Measurements from ENCODE around the gene APEH. TPM values are rescaled to one million over a fixed set of nuclear protein-coding genes. Genes with fewer than 3 reads are reported as not detected.
A peak's percentile ranks its signal among the peaks of the same experiment; 100 is the strongest.

The APEH gene
- total and polyA plus RNA-seq, 4 experiments from 2014 or later = 100 to 140 (median 133) TPM

DNA sequence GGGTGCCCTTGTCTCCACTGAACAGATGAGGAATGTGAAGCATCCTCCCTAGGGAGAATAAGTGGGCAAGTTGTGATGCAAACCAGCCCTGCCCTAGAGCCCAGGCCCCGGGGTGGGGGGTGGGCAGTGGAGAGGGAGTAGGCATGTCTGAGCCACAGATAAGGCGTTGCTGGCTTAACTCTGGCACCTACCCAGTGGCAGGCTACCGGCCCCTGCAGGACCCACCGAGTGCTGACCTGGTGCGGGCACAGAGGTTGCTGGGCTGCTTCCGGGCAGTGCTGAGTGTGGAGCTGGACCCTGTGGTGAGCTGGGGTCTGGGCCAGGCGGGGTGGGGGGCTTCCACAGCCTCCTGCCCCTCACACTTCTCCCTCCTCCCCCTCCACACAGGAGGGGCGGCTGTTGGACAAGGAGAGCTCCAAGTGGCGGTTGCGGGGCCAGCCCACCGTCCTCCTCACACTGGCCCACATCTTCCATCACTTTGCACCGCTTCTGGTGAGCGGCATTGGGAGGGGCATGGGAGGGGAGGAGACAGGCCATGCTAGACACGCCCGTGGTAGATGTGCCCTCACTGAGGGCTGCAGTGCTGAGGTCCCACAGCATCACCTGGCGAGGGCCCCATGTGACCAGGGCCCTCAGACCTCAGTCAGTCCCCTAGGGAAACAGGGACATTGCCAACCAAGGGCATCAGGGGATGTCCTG is 25.3 kb downstream of the APEH start:
- DNase-seq = peak in 1 of 5 donors; percentile 4
- ChIA-PET POLR2A (ENCODE audit: partially characterized antibody) (no interaction called here), CTCF (ENCODE audit: partially characterized antibody) (interaction anchor here (0.7 kb wide), 1 partner anchor 140 kb away, joined by 3 read pairs; no protein-coding TSS in a partner anchor)
- Mint-ChIP-seq H3K9me3 (no peaks in the 10 kb centered on the region), H3K4me3 (no peak overlapping the region), H3K36me3 (peaks cover 0 to 28% of the 10 kb centered on the region in 2 donors), H3K4me1 (peaks cover 0 to 12% (median 4%) of the 10 kb centered on the region in 4 donors), H3K27me3 (no peaks in the 10 kb centered on the region), H3K27ac (no peak overlapping the region)
- intact Hi-C loops (cut with micrococcal nuclease) = no loop called here
- Histone ChIP-seq H3K4me3 (ENCODE audit: low read length in 2 of 2) (no peak overlapping the region), H3K36me3 (ENCODE audit: insufficient read depth, low read length) (peaks cover 8% of the 10 kb centered on the region), H3K27ac (ENCODE audit: low read depth, low read length) (no peak overlapping the region), H3K27me3 (ENCODE audit: insufficient read depth, low read length) (no peaks in the 10 kb centered on the region), H3K9me3 (ENCODE audit: control insufficient read depth in 1 of 2, low read length in 2 of 2) (no peaks in the 10 kb centered on the region), H3K4me1 (ENCODE audit: insufficient read depth, low read length) (no peaks in the 10 kb centered on the region)

DNA sequence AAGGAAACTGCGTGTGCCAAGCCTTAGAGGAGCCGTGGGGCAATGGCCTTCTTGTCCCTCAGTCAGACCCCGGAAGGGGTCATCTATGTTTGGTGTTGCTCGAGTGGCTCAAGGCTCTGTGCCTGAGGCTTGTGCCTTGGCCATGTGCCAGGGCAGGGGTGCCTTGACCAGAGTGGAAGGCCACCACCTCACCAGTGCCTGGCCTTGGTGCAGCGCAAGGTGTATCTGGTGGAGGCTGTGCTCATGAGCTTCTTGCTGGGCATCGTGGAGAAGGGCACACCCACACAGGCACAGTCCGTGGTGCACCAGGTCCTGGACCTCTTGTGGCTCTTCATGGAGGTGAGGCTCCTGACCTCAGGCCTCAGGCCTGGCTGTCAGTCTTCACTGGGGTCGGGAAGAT is 25.9 kb downstream of the APEH start:
- ChIA-PET CTCF (ENCODE audit: partially characterized antibody) (interaction anchor here (0.7 kb wide), 1 partner anchor 139 kb away, joined by 3 read pairs; no protein-coding TSS in a partner anchor), POLR2A (ENCODE audit: partially characterized antibody) (no interaction called here)
- H3K36me3 Mint-ChIP-seq = peaks cover 0 to 28% of the 10 kb centered on the region in 2 donors

DNA sequence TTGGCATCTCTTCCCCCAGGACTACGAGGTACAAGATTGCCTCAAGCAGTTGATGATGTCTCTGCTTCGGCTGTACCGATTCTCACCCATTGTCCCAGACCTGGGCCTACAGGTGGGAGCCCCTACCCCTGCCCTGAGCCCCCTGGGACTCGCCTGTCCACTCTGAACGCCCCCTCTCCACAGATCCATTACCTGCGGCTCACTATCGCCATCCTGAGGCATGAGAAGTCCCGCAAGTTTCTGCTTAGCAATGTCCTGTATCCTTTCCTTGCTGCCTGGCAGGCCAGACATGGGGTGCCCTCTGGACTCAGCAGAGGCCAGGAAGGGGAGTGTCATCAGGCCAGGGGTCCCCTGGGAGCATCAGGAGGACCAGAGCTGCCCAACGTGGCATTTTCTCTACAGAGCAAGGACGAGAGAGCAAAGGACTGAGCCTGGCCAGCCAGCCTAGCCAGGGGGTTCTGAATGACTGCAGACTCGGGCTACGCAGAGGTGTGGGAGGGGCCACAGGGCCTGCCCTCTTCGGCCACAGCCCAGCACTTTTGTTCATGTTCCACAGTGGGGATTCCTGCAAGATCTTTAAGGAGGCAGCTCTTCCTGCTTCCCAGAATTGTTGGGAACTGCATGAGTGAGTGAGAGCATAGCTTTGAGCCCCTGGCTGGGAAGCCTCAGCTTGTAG is 26.4 kb downstream of the APEH start:
- H3K4me3 ChIP-seq (ENCODE audit: low read length in 2 of 2) = no peak overlapping the region
- no peaks in the 10 kb centered on the region for H3K27me3 ChIP-seq (ENCODE audit: insufficient read depth, low read length)
- H3K4me1 ChIP-seq (ENCODE audit: insufficient read depth, low read length) = no peaks in the 10 kb centered on the region
- peaks cover 0 to 28% of the 10 kb centered on the region in 2 donors for H3K36me3 Mint-ChIP-seq
- intact Hi-C loops (cut with micrococcal nuclease) = no loop called here
- H3K9me3 ChIP-seq (ENCODE audit: control insufficient read depth in 1 of 2, low read length in 2 of 2) = no peaks in the 10 kb centered on the region
- H3K4me3 Mint-ChIP-seq = no peak overlapping the region
- peak overlapping the region in 1 of 7 donors; percentile 29 for H3K27ac Mint-ChIP-seq
- no peaks in the 10 kb centered on the region for H3K9me3 Mint-ChIP-seq
- DNase-seq = peak in 1 of 5 donors; percentile 2
- H3K4me1 Mint-ChIP-seq = peaks cover 0 to 9% (median 4%) of the 10 kb centered on the region in 4 donors
- peaks cover 8% of the 10 kb centered on the region for H3K36me3 ChIP-seq (ENCODE audit: insufficient read depth, low read length)
- no peak overlapping the region for H3K27ac ChIP-seq (ENCODE audit: low read depth, low read length)
- H3K27me3 Mint-ChIP-seq = no peaks in the 10 kb centered on the region
- ChIA-PET CTCF (ENCODE audit: partially characterized antibody) (interaction anchor here (0.8 to 4.3 kb wide), 3 partner anchors 72 to 526 kb away, joined by 3 to 23 read pairs (median 5); no protein-coding TSS in a partner anchor), POLR2A (ENCODE audit: partially characterized antibody) (no interaction called here)

More for the DNA sequence above, 25.9 kb downstream of the APEH start:
- H3K27me3 ChIP-seq (ENCODE audit: insufficient read depth, low read length) = no peaks in the 10 kb centered on the region
- no peaks in the 10 kb centered on the region for H3K4me1 ChIP-seq (ENCODE audit: insufficient read depth, low read length)
- intact Hi-C loops (cut with micrococcal nuclease) = no loop called here
- peaks cover 8% of the 10 kb centered on the region for H3K36me3 ChIP-seq (ENCODE audit: insufficient read depth, low read length)
- Mint-ChIP-seq H3K27me3 (no peaks in the 10 kb centered on the region), H3K4me3 (no peak overlapping the region), H3K27ac (no peak overlapping the region), H3K9me3 (no peaks in the 10 kb centered on the region), H3K4me1 (peaks cover 0 to 9% (median 4%) of the 10 kb centered on the region in 4 donors)
- H3K9me3 ChIP-seq (ENCODE audit: control insufficient read depth in 1 of 2, low read length in 2 of 2) = no peaks in the 10 kb centered on the region
- H3K4me3 ChIP-seq (ENCODE audit: low read length in 2 of 2) = no peak overlapping the region
- DNase-seq = no peak
- no peak overlapping the region for H3K27ac ChIP-seq (ENCODE audit: low read depth, low read length)

DNA sequence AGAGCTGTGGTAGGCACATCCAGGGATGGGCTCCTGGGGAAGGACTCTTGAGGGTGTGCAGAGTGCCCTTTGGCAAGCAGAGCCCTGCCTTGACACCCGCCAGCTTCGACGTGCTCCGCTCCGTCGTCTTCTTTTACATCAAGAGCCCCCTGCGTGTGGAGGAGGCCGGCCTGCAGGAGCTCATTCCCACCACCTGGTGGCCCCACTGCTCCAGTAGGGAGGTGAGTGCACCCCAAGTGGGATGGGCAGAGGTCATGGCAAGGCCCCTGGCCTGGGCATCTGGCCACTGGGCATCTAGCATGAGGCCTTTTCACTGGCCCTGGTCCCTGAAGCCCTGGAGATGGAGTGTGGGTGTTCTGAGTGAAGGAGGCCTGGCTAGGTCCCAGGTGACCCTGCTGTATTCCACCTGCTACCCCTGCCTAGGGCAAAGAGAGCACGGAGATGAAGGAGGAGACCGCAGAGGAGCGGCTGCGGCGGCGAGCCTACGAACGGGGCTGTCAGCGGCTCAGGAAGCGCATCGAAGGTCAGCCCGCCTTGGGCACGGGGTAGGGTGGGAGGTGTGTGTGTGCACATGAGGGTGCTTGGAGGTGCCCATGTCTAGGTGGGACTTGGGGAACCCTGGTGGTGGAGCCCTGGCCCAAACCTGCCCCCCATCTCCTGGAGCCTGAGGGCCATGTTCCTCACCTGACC is 27.4 kb downstream of the APEH start:
- ChIA-PET POLR2A (ENCODE audit: partially characterized antibody) (no interaction called here), CTCF (ENCODE audit: partially characterized antibody) (interaction anchor here (0.8 to 4.3 kb wide), 3 partner anchors 71 to 525 kb away, joined by 3 to 23 read pairs (median 5); no protein-coding TSS in a partner anchor)
- peak in 1 of 5 donors; percentile 17 for DNase-seq
- Mint-ChIP-seq H3K36me3 (peaks cover 0 to 28% of the 10 kb centered on the region in 2 donors), H3K4me3 (no peak overlapping the region), H3K27me3 (no peaks in the 10 kb centered on the region), H3K4me1 (peaks cover 0 to 9% (median 4%) of the 10 kb centered on the region in 4 donors), H3K27ac (no peak overlapping the region), H3K9me3 (no peaks in the 10 kb centered on the region)
- H3K4me1 ChIP-seq (ENCODE audit: insufficient read depth, low read length) = no peaks in the 10 kb centered on the region
- no peaks in the 10 kb centered on the region for H3K9me3 ChIP-seq (ENCODE audit: control insufficient read depth in 1 of 2, low read length in 2 of 2)
- intact Hi-C loops (cut with micrococcal nuclease) = no loop called here
- H3K4me3 ChIP-seq (ENCODE audit: low read length in 2 of 2) = no peak overlapping the region
- H3K27ac ChIP-seq (ENCODE audit: low read depth, low read length) = no peak overlapping the region
- no peaks in the 10 kb centered on the region for H3K27me3 ChIP-seq (ENCODE audit: insufficient read depth, low read length)
- H3K36me3 ChIP-seq (ENCODE audit: insufficient read depth, low read length) = peaks cover 12% of the 10 kb centered on the region

DNA sequence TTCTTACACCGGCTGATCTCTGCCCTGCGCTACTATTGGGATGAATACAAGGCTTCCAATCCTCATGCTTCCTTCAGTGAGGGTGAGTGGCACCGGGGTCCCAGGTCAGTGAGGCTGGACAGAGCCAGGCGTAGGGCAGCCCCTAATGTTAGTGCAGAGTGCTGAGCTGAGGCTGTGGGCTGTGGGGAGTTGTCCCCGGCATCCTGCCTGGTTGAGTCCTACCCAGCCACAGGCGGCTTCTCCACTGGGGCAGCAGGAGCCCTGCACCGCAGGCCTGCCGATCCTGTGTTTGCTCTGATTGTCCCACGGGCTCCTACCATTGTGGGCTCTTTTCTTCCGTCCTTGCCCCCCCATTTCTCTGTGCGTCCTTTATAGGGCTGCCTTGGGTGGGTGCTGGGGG is 28.5 kb downstream of the APEH start:
- Histone ChIP-seq H3K36me3 (ENCODE audit: insufficient read depth, low read length) (peaks cover 12% of the 10 kb centered on the region), H3K27me3 (ENCODE audit: insufficient read depth, low read length) (no peaks in the 10 kb centered on the region), H3K9me3 (ENCODE audit: control insufficient read depth in 1 of 2, low read length in 2 of 2) (no peaks in the 10 kb centered on the region), H3K4me3 (ENCODE audit: low read length in 2 of 2) (no peak overlapping the region), H3K4me1 (ENCODE audit: insufficient read depth, low read length) (no peaks in the 10 kb centered on the region), H3K27ac (ENCODE audit: low read depth, low read length) (no peak overlapping the region)
- intact Hi-C loops (cut with micrococcal nuclease) = no loop called here
- ChIA-PET POLR2A (ENCODE audit: partially characterized antibody) (no interaction called here), CTCF (ENCODE audit: partially characterized antibody) (interaction anchor here (1.9 to 4.3 kb wide), 2 partner anchors 137 to 163 kb away, joined by 8 to 23 read pairs; no protein-coding TSS in a partner anchor)
- H3K9me3 Mint-ChIP-seq = no peaks in the 10 kb centered on the region
- no peaks in the 10 kb centered on the region for H3K27me3 Mint-ChIP-seq
- no peak overlapping the region for H3K4me3 Mint-ChIP-seq
- H3K27ac Mint-ChIP-seq = peak overlapping the region in 1 of 7 donors; percentile 84
- no peak for DNase-seq
- peaks cover 2 to 27% of the 10 kb centered on the region in 2 donors for H3K36me3 Mint-ChIP-seq
- H3K4me1 Mint-ChIP-seq = peaks cover 0 to 9% (median 5%) of the 10 kb centered on the region in 4 donors

DNA sequence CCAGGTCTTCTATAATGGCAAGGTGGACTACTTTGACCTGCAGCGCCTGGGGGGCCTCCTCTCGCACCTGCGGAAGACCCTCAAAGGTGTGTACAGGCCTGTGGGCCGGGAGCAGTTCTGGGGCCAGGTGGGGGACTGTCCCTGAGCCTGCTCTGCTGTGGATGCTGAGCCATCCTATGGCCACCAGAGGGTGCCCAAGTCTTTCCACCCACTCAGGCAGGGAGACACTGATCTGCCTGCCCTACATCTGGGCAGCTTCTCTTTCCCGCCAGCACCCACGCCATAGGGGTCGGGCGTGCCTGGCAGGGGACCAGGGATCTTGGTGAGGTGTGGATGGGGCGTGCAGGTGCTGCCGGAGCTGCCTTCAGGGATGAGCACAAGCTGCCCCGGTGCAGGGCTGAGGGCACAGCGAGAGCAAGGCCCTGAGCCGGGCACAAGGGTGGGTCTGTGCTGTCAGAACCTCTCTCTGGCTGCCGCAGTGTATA is 29.3 kb downstream of the APEH start:
- ChIA-PET CTCF (ENCODE audit: partially characterized antibody) (interaction anchor here (1.1 to 4.3 kb wide), 4 partner anchors 15 to 164 kb away, joined by 4 to 23 read pairs (median 8); partner anchors contain the start of gene AMIGO3), POLR2A (ENCODE audit: partially characterized antibody) (no interaction called here)
- Mint-ChIP-seq H3K27me3 (no peaks in the 10 kb centered on the region), H3K27ac (peak overlapping the region in 4 of 7 donors; percentile 41 to 75 (median 66)), H3K4me1 (peaks cover 0 to 9% (median 5%) of the 10 kb centered on the region in 4 donors), H3K4me3 (no peak overlapping the region), H3K36me3 (peaks cover 3 to 28% of the 10 kb centered on the region in 2 donors), H3K9me3 (no peaks in the 10 kb centered on the region)
- intact Hi-C loops (cut with micrococcal nuclease) = no loop called here
- H3K4me3 ChIP-seq (ENCODE audit: low read length in 2 of 2) = no peak overlapping the region
- no peaks in the 10 kb centered on the region for H3K9me3 ChIP-seq (ENCODE audit: control insufficient read depth in 1 of 2, low read length in 2 of 2)
- DNase-seq = peak; percentile 66 to 72 (median 68)
- H3K27ac ChIP-seq (ENCODE audit: low read depth, low read length) = no peak overlapping the region
- H3K27me3 ChIP-seq (ENCODE audit: insufficient read depth, low read length) = no peaks in the 10 kb centered on the region
- H3K36me3 ChIP-seq (ENCODE audit: insufficient read depth, low read length) = peaks cover 12% of the 10 kb centered on the region
- no peaks in the 10 kb centered on the region for H3K4me1 ChIP-seq (ENCODE audit: insufficient read depth, low read length)

Data from CD4-positive, alpha-beta memory T cell (primary cell).